ENCODE data around the gene DYNLT1. TPM values are rescaled to one million over a fixed set of nuclear protein-coding genes. Genes with fewer than 3 reads are reported as not detected.
"Not testable (repeated sequence)": the region's sequence is repeated elsewhere in the genome, so short reads cannot be mapped to it uniquely, and the experiment has no call there.

DYNLT1 gene
- polyA plus RNA-seq, 2 donors = 168 to 183 TPM

- no peaks in the 10 kb centered on the region for H3K9me3 ChIP-seq (ENCODE audit: control insufficient read depth in 2 of 2, insufficient read depth in 1 of 2, low read depth in 1 of 2, low read length in 1 of 2)
- peaks cover 0 to 8% of the 10 kb centered on the region in 2 donors for H3K4me1 ChIP-seq (ENCODE audit: control insufficient read depth in 2 of 2, insufficient read depth in 2 of 2, low read length in 1 of 2)
- no peak overlapping the region for H3K27ac ChIP-seq (ENCODE audit: low read depth in 2 of 2, low read length in 1 of 2)
- no peaks in the 10 kb centered on the region for H3K27me3 ChIP-seq (ENCODE audit: control insufficient read depth in 1 of 2, insufficient read depth in 2 of 2, low read length in 2 of 2)
- H3K36me3 ChIP-seq (ENCODE audit: control insufficient read depth in 2 of 2, insufficient read depth in 2 of 2, low read length in 1 of 2) = peaks cover 0 to 17% of the 10 kb centered on the region in 2 donors
- WGBS, 2 donors = 86 to 95% methylated on average over 11 of the region's 11 CpGs
- H3K4me3 ChIP-seq (ENCODE audit: low read depth in 1 of 2, low read length in 2 of 2) = no peak overlapping the region
Observed at GRCh38 chr6:158633127-158633526, 11.4 kb downstream of the DYNLT1 start.

- 85 to 90% methylated on average over 3 of the region's 3 CpGs for WGBS, 2 donors
- Histone ChIP-seq H3K27ac (ENCODE audit: low read depth in 2 of 2, low read length in 1 of 2) (peak overlapping the region; percentile 40 to 59), H3K36me3 (ENCODE audit: control insufficient read depth in 2 of 2, insufficient read depth in 2 of 2, low read length in 1 of 2) (peaks cover 0 to 19% of the 10 kb centered on the region in 2 donors)
- not testable (repeated sequence) for H3K9me3 ChIP-seq (ENCODE audit: control insufficient read depth in 2 of 2, insufficient read depth in 1 of 2, low read depth in 1 of 2, low read length in 1 of 2); H3K4me3 ChIP-seq (ENCODE audit: low read depth in 1 of 2, low read length in 2 of 2); H3K4me1 ChIP-seq (ENCODE audit: control insufficient read depth in 2 of 2, insufficient read depth in 2 of 2, low read length in 1 of 2); H3K27me3 ChIP-seq (ENCODE audit: control insufficient read depth in 1 of 2, insufficient read depth in 2 of 2, low read length in 2 of 2)
Observed at GRCh38 chr6:158632538-158633119, 11.9 kb downstream of the DYNLT1 start.

GRCh38 chr6:158631678-158632537 is 12.6 kb downstream of the DYNLT1 start:
- peaks cover 0 to 8% of the 10 kb centered on the region in 2 donors for H3K4me1 ChIP-seq (ENCODE audit: control insufficient read depth in 2 of 2, insufficient read depth in 2 of 2, low read length in 1 of 2)
- H3K4me3 ChIP-seq (ENCODE audit: low read depth in 1 of 2, low read length in 2 of 2) = peak overlapping the region in 1 of 2 donors; percentile 4
- H3K36me3 ChIP-seq (ENCODE audit: control insufficient read depth in 2 of 2, insufficient read depth in 2 of 2, low read length in 1 of 2) = peaks cover 0 to 21% of the 10 kb centered on the region in 2 donors
- WGBS, 2 donors = 41 to 44% methylated on average over 19 of the region's 19 CpGs
- H3K9me3 ChIP-seq (ENCODE audit: control insufficient read depth in 2 of 2, insufficient read depth in 1 of 2, low read depth in 1 of 2, low read length in 1 of 2) = no peaks in the 10 kb centered on the region
- H3K27ac ChIP-seq (ENCODE audit: low read depth in 2 of 2, low read length in 1 of 2) = peak overlapping the region; percentile 74 to 80
- H3K27me3 ChIP-seq (ENCODE audit: control insufficient read depth in 1 of 2, insufficient read depth in 2 of 2, low read length in 2 of 2) = no peaks in the 10 kb centered on the region

DNA sequence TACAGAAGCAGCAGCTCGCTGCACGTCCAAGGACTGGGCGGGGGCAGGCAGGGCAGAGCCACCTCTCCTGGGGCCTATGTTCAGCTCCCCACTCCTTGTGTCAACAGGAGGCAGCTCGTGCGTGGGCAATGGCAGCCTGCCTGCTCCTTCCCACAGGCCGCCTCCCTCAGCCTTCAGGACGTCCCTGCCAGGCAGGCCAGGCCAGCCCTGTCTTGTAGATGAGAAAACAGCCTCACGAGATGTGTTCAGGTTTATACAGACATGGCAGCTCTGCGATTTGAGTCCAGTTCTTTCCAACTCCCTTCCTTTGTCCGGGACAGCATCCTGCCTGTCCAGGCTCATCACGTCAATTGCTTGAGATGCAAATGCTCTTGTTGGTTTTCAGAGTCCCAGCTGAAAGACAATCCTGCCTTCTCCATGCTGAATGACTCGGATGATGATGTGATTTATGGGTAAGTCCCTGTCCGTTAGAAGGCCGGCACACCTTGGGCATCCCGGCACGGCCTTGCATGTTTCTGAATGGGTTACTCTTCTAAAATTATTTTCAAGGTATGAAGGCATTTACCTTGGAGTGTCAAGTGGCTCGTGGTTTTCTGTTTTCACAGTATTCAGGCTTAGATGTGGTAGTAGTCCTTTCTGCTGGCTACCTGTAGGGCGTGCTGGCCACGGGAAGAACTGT is 13.5 kb downstream of the DYNLT1 start:
- Histone ChIP-seq H3K4me3 (ENCODE audit: low read depth in 1 of 2, low read length in 2 of 2) (peak overlapping the region in 1 of 2 donors; percentile 4), H3K27ac (ENCODE audit: low read depth in 2 of 2, low read length in 1 of 2) (peak overlapping the region; percentile 74 to 80), H3K27me3 (ENCODE audit: control insufficient read depth in 1 of 2, insufficient read depth in 2 of 2, low read length in 2 of 2) (no peaks in the 10 kb centered on the region), H3K4me1 (ENCODE audit: control insufficient read depth in 2 of 2, insufficient read depth in 2 of 2, low read length in 1 of 2) (peaks cover 0 to 8% of the 10 kb centered on the region in 2 donors), H3K9me3 (ENCODE audit: control insufficient read depth in 2 of 2, insufficient read depth in 1 of 2, low read depth in 1 of 2, low read length in 1 of 2) (no peaks in the 10 kb centered on the region), H3K36me3 (ENCODE audit: control insufficient read depth in 2 of 2, insufficient read depth in 2 of 2, low read length in 1 of 2) (peaks cover 0 to 24% of the 10 kb centered on the region in 2 donors)
- WGBS, 2 donors = 41 to 52% methylated on average over 19 of the region's 19 CpGs

DNA sequence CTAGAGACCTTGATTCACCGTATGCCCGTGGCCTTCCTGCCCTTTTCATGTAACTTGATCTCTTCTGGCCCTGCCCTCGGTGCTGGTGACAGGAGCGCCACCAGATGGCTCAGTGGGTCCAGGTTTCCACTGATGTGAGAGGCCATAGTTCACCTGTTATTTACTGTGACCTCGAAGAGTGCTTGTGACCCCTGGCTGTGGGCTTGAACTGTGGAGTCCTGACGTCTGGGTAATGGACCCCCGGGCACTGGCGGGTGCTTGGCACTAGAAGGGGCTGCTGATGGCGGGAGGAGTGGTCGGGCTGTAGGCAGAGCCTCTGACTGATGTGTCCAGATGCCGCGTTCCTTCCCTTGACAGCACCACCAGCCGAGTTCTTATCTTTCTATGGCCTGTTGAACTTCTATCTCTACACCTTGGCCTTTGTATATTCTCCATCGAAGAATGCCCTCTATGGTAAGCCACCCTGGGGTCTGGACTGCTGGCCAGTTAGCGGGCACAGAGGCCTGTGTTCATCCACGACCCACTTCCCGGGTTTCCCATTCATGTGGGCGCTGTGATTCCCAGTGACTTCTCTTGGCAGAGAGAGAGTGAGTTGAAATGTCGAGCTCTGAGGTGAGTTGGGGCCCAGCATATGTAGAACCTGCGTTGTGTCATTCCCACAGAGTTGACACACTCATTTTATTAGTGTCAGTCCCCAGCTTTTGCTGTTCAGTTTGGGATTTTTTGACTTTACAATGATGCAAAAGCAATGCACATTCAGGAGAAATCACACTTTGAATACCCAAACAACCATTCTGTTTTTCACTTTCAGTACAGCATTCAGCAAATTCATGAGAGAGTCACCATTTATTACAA is 14.9 kb downstream of the DYNLT1 start:
- Histone ChIP-seq H3K36me3 (ENCODE audit: control insufficient read depth in 2 of 2, insufficient read depth in 2 of 2, low read length in 1 of 2) (peaks cover 5 to 34% of the 10 kb centered on the region in 2 donors), H3K9me3 (ENCODE audit: control insufficient read depth in 2 of 2, insufficient read depth in 1 of 2, low read depth in 1 of 2, low read length in 1 of 2) (no peaks in the 10 kb centered on the region), H3K4me1 (ENCODE audit: control insufficient read depth in 2 of 2, insufficient read depth in 2 of 2, low read length in 1 of 2) (peaks cover 0 to 8% of the 10 kb centered on the region in 2 donors), H3K27me3 (ENCODE audit: control insufficient read depth in 1 of 2, insufficient read depth in 2 of 2, low read length in 2 of 2) (no peaks in the 10 kb centered on the region), H3K27ac (ENCODE audit: low read depth in 2 of 2, low read length in 1 of 2) (no peak overlapping the region), H3K4me3 (ENCODE audit: low read depth in 1 of 2, low read length in 2 of 2) (no peak overlapping the region)
- 80 to 82% methylated on average over 20 of the region's 20 CpGs for WGBS, 2 donors

- H3K4me3 ChIP-seq (ENCODE audit: low read depth in 1 of 2, low read length in 2 of 2) = no peak overlapping the region
- peaks cover 0 to 8% of the 10 kb centered on the region in 2 donors for H3K4me1 ChIP-seq (ENCODE audit: control insufficient read depth in 2 of 2, insufficient read depth in 2 of 2, low read length in 1 of 2)
- H3K27me3 ChIP-seq (ENCODE audit: control insufficient read depth in 1 of 2, insufficient read depth in 2 of 2, low read length in 2 of 2) = no peaks in the 10 kb centered on the region
- H3K9me3 ChIP-seq (ENCODE audit: control insufficient read depth in 2 of 2, insufficient read depth in 1 of 2, low read depth in 1 of 2, low read length in 1 of 2) = no peaks in the 10 kb centered on the region
- peaks cover 5 to 39% of the 10 kb centered on the region in 2 donors for H3K36me3 ChIP-seq (ENCODE audit: control insufficient read depth in 2 of 2, insufficient read depth in 2 of 2, low read length in 1 of 2)
- WGBS, 2 donors = 79 to 87% methylated on average over 17 of the region's 17 CpGs
- H3K27ac ChIP-seq (ENCODE audit: low read depth in 2 of 2, low read length in 1 of 2) = no peak overlapping the region
Observed at GRCh38 chr6:158628542-158628941, 16.0 kb downstream of the DYNLT1 start.

- peaks cover 0 to 8% of the 10 kb centered on the region in 2 donors for H3K4me1 ChIP-seq (ENCODE audit: control insufficient read depth in 2 of 2, insufficient read depth in 2 of 2, low read length in 1 of 2)
- peaks cover 5 to 40% of the 10 kb centered on the region in 2 donors for H3K36me3 ChIP-seq (ENCODE audit: control insufficient read depth in 2 of 2, insufficient read depth in 2 of 2, low read length in 1 of 2)
- no peaks in the 10 kb centered on the region for H3K27me3 ChIP-seq (ENCODE audit: control insufficient read depth in 1 of 2, insufficient read depth in 2 of 2, low read length in 2 of 2)
- no peaks in the 10 kb centered on the region for H3K9me3 ChIP-seq (ENCODE audit: control insufficient read depth in 2 of 2, insufficient read depth in 1 of 2, low read depth in 1 of 2, low read length in 1 of 2)
- H3K4me3 ChIP-seq (ENCODE audit: low read depth in 1 of 2, low read length in 2 of 2) = no peak overlapping the region
- WGBS, 2 donors = 76 to 90% methylated on average over 9 of the region's 9 CpGs
- H3K27ac ChIP-seq (ENCODE audit: low read depth in 2 of 2, low read length in 1 of 2) = no peak overlapping the region
Observed at GRCh38 chr6:158627940-158628211, 16.7 kb downstream of the DYNLT1 start.

GRCh38 chr6:158627168-158627939 is 17.2 kb downstream of the DYNLT1 start:
- H3K4me3 ChIP-seq (ENCODE audit: low read depth in 1 of 2, low read length in 2 of 2) = no peak overlapping the region
- 91 to 92% methylated on average over 20 of the region's 20 CpGs for WGBS, 2 donors
- peaks cover 5 to 43% of the 10 kb centered on the region in 2 donors for H3K36me3 ChIP-seq (ENCODE audit: control insufficient read depth in 2 of 2, insufficient read depth in 2 of 2, low read length in 1 of 2)
- peaks cover 0 to 8% of the 10 kb centered on the region in 2 donors for H3K4me1 ChIP-seq (ENCODE audit: control insufficient read depth in 2 of 2, insufficient read depth in 2 of 2, low read length in 1 of 2)
- H3K9me3 ChIP-seq (ENCODE audit: control insufficient read depth in 2 of 2, insufficient read depth in 1 of 2, low read depth in 1 of 2, low read length in 1 of 2) = no peaks in the 10 kb centered on the region
- no peaks in the 10 kb centered on the region for H3K27me3 ChIP-seq (ENCODE audit: control insufficient read depth in 1 of 2, insufficient read depth in 2 of 2, low read length in 2 of 2)
- no peak overlapping the region for H3K27ac ChIP-seq (ENCODE audit: low read depth in 2 of 2, low read length in 1 of 2)

Measured in esophagus (tissue), 2 donors.